H1 (cell line): Measurements from ENCODE around the gene TUBB4B. TPM values are rescaled to one million over a fixed set of nuclear protein-coding genes. Genes with fewer than 3 reads are reported as not detected.
"Not testable (repeated sequence)": the region's sequence is repeated elsewhere in the genome, so short reads cannot be mapped to it uniquely, and the experiment has no call there.

ENCODE experiments used
- CTCF ChIA-PET: fragments of 300-600 bp; sonication (Branson Sonifier 250); formaldehyde crosslinking; loops from one replicate; lab custom pipeline; 2021; ENCODE audit not compliant: partially characterized antibody; lab: Charles Lee
- POLR2A ChIA-PET: fragments of 300-600 bp; sonication (Branson Sonifier 250); formaldehyde crosslinking; loops from one replicate; lab custom pipeline; 2021; ENCODE audit warnings: inconsistent platforms; ENCODE audit not compliant: partially characterized antibody; lab: Charles Lee
- DNase-seq, 2 experiments: peaks; one replicate each; pipeline versions ENCODE4 v3.0.0 to v3.0.0-alpha.2; 2010 to 2022; ENCODE audit warnings: low spot score in 2 of 2, low read depth in 1 of 2, mixed read lengths in 1 of 2
- FAIRE-seq: peaks from 2 replicates; lab custom pipeline; 2011; peaks lifted over from hg19 to GRCh38; lab: Jason Lieb, UNC
- H2AFZ ChIP-seq: 2 replicates; pipeline ENCODE4 v1.8.1; 2012; ENCODE audit warnings: low read length, inconsistent platforms
- H2AK5ac ChIP-seq: 2 replicates; pipeline ENCODE4 v1.6.1; 2013; ENCODE audit warnings: low read depth, low read length
- H2BK120ac ChIP-seq: replicated peaks from 2 replicates; pipeline ENCODE3; 2013; ENCODE audit warnings: low read depth, low read length, inconsistent platforms
- H2BK12ac ChIP-seq: 2 replicates; pipeline ENCODE4 v1.6.1; 2013; ENCODE audit warnings: low read depth, low read length
- H2BK15ac ChIP-seq: 2 replicates; pipeline ENCODE4 v1.6.1; 2013; ENCODE audit warnings: low read length
- H2BK20ac ChIP-seq: 2 replicates; pipeline ENCODE4 v1.6.1; 2013; ENCODE audit warnings: low read length
- H2BK5ac ChIP-seq: 2 replicates; pipeline ENCODE4 v1.6.1; 2013; ENCODE audit warnings: low read depth, low read length
- H3K14ac ChIP-seq: 2 replicates; pipeline ENCODE4 v1.6.1; 2013; ENCODE audit warnings: inconsistent platforms; ENCODE audit not compliant: insufficient read length
- H3K18ac ChIP-seq: 2 replicates; pipeline ENCODE4 v1.6.1; 2013; ENCODE audit warnings: low read length; ENCODE audit errors: extremely low read depth
- H3K23ac ChIP-seq: 2 replicates; pipeline ENCODE4 v1.6.1; 2013; ENCODE audit warnings: inconsistent platforms; ENCODE audit not compliant: insufficient read length
- H3K23me2 ChIP-seq: 2 replicates; pipeline ENCODE4 v1.6.1; 2013; ENCODE audit warnings: low read depth, low read length
- H3K27ac ChIP-seq: 2 replicates; pipeline ENCODE4 v1.6.1; 2011; ENCODE audit warnings: low read depth, low read length, inconsistent platforms
- H3K27me3 ChIP-seq, 4 experiments: replicated peaks in 1 of 4; 1 replicate in 1 of 4; 2 replicates in 3 of 4; pipeline versions ENCODE4 v1.6.1 to v1.8.1; 2011 to 2013; ENCODE audit warnings: low read length in 3 of 4, mild to moderate bottlenecking in 3 of 4, inconsistent platforms in 2 of 4, mixed read lengths in 2 of 4, moderate library complexity in 1 of 4; ENCODE audit not compliant: control insufficient read depth in 3 of 4, insufficient read depth in 3 of 4; ENCODE audit errors: extremely low read depth in 1 of 4
- H3K36me3 ChIP-seq, 4 experiments: 2 replicates each; pipeline versions ENCODE4 v1.6.1 to v1.8.1; 2011 to 2013; ENCODE audit warnings: mild to moderate bottlenecking in 4 of 4, low read length in 3 of 4, moderate library complexity in 2 of 4, control low read depth in 1 of 4, inconsistent platforms in 1 of 4; ENCODE audit not compliant: insufficient read depth in 4 of 4, control insufficient read depth in 2 of 4
- H3K4ac ChIP-seq: replicated peaks from 2 replicates; pipeline ENCODE3; 2013; ENCODE audit warnings: low read length, low read depth, mixed read lengths, inconsistent platforms; ENCODE audit not compliant: insufficient read length
- H3K4me1 ChIP-seq, 4 experiments: replicated peaks in 1 of 4; 1 replicate in 1 of 4; 2 replicates in 3 of 4; pipeline versions ENCODE4 v1.6.1 to v1.8.1; 2011 to 2013; ENCODE audit warnings: low read length in 3 of 4, inconsistent platforms in 2 of 4, mixed read lengths in 1 of 4; ENCODE audit not compliant: insufficient read depth in 4 of 4, control insufficient read depth in 3 of 4
- H3K4me2 ChIP-seq, 2 experiments: 2 replicates each; pipeline versions ENCODE4 v1.6.1 to v1.8.1; 2011 to 2013; ENCODE audit warnings: low read depth in 2 of 2, low read length in 2 of 2, control low read depth in 1 of 2, inconsistent platforms in 1 of 2, mild to moderate bottlenecking in 1 of 2; ENCODE audit not compliant: insufficient read depth in 1 of 2
- H3K4me3 ChIP-seq, 4 experiments: fragments of 200-600, 300-600 bp in 1 of 4; sonication (generic), shearing (Covaris generic), sonication (Bioruptor Twin) in 1 of 4; 2 replicates each; pipeline versions ENCODE4 v1.5.1 to v1.8.1; 2011 to 2016; ENCODE audit warnings: low read length in 4 of 4, low read depth in 3 of 4, control low read depth in 2 of 4, inconsistent platforms in 2 of 4, mild to moderate bottlenecking in 2 of 4, mixed read lengths in 1 of 4, moderate library complexity in 1 of 4; ENCODE audit not compliant: insufficient read depth in 2 of 4; ENCODE audit errors: extremely low read depth in 1 of 4
- H3K56ac ChIP-seq: replicated peaks from 2 replicates; pipeline ENCODE3; 2013; ENCODE audit warnings: low read depth, mild to moderate bottlenecking, mixed read lengths, low read length, inconsistent platforms; ENCODE audit not compliant: insufficient read length
- H3K79me1 ChIP-seq: 2 replicates; pipeline ENCODE4 v1.6.1; 2013; ENCODE audit warnings: low read depth, low read length, control low read depth
- H3K79me2 ChIP-seq, 2 experiments: 2 replicates each; pipeline versions ENCODE4 v1.6.1 to v1.8.1; 2012 to 2013; ENCODE audit warnings: low read length in 2 of 2, mild to moderate bottlenecking in 2 of 2, inconsistent platforms in 1 of 2; ENCODE audit not compliant: insufficient read depth in 2 of 2, control insufficient read depth in 1 of 2
- H3K9ac ChIP-seq, 4 experiments: replicated peaks in 1 of 4; 1 replicate in 1 of 4; 2 replicates in 3 of 4; pipeline versions ENCODE4 v1.6.1 to v1.8.1; 2011 to 2013; ENCODE audit warnings: low read depth in 3 of 4, low read length in 3 of 4, control low read depth in 2 of 4, mild to moderate bottlenecking in 2 of 4, moderate library complexity in 2 of 4, inconsistent platforms in 1 of 4; ENCODE audit errors: extremely low read depth in 1 of 4
- H3K9me3 ChIP-seq, 2 experiments: 2 replicates each; pipeline versions ENCODE4 v1.6.1 to v1.8.1; 2012 to 2013; ENCODE audit warnings: mild to moderate bottlenecking in 2 of 2, moderate library complexity in 2 of 2, control low read depth in 1 of 2, inconsistent platforms in 1 of 2, low read depth in 1 of 2, low read length in 1 of 2, mixed read lengths in 1 of 2; ENCODE audit not compliant: insufficient read depth in 2 of 2
- H4K20me1 ChIP-seq, 2 experiments: replicated peaks in 1 of 2; 2 replicates each; pipeline versions ENCODE3 to v1.8.1; 2011 to 2013; ENCODE audit warnings: inconsistent platforms in 2 of 2, low read length in 2 of 2, mild to moderate bottlenecking in 1 of 2; ENCODE audit not compliant: insufficient read depth in 2 of 2, control insufficient read depth in 1 of 2
- H4K5ac ChIP-seq: 2 replicates; pipeline ENCODE4 v1.6.1; 2013; ENCODE audit warnings: low read length, low read depth, mixed read lengths, inconsistent platforms; ENCODE audit not compliant: insufficient read length
- H4K8ac ChIP-seq: 2 replicates; pipeline ENCODE4 v1.8.0; 2013; ENCODE audit warnings: mild to moderate bottlenecking, moderate library complexity, low read length, inconsistent platforms; ENCODE audit not compliant: insufficient read depth; ENCODE audit errors: extremely low read depth
- H4K91ac ChIP-seq: replicated peaks from 2 replicates; pipeline ENCODE3; 2013; ENCODE audit warnings: low read length, mixed read lengths, inconsistent platforms; ENCODE audit not compliant: insufficient read length
- POLR2AphosphoS5 ChIP-seq: IDR thresholded peaks from 2 replicates; pipeline ENCODE4 v1.6.1; 2011; ENCODE audit warnings: low read depth, low read length
- SP1 ChIP-seq: IDR thresholded peaks from 2 replicates; pipeline ENCODE4 v1.6.1; 2011; ENCODE audit warnings: low read depth, low read length
- WGBS, 2 experiments: shearing (Covaris generic) in 1 of 2; methylation state at CpG; one replicate each; pipeline versions ENCODE4 v1.1.6 to v1.1.7; 2013 to 2015; ENCODE audit warnings: low lambda C conversion rate in 2 of 2, mixed read lengths in 2 of 2, inconsistent platforms in 1 of 2, low coverage in 1 of 2, missing lambda C conversion rate in 1 of 2; ENCODE audit not compliant: insufficient replicate concordance in 2 of 2, insufficient coverage in 1 of 2, insufficient read length in 1 of 2; ENCODE audit errors: extremely low coverage in 1 of 2, missing lambda C conversion rate in 1 of 2; 5-methylcytosine and 5-hydroxymethylcytosine counted together
- polyA plus RNA-seq, 7 experiments: library from polyadenylated mRNA; depleted of rRNA in 3 of 7; stranded (reverse) in 5 of 7; unstranded in 2 of 7; fragments of >200 nt in 5 of 7; fragments of 200-250 nt in 2 of 7; gene quantifications; 1 replicate in 5 of 7; 2 replicates in 1 of 7; 4 replicates in 1 of 7; pipeline versions ENCODE4 v1.2.1 to v1.2.3, GENCODE V29; 2011 to 2013; ENCODE audit warnings: missing spikeins in 2 of 7, mixed read lengths in 2 of 7
- total RNA-seq: library from RNA; stranded (reverse); fragmentation: NEBNext Ultra II Directional; extraction: Animal tissue kit (Norgen Biotek cat#: 25700); gene quantifications from 2 replicates; pipeline ENCODE4 v1.2.1, GENCODE V29; 2021

Gene TUBB4B
- total and polyA plus RNA-seq, 2 of the 8 experiments (the other 6 are each of a cell fraction or from before 2014, with no cell fraction given), result 280 to 307 TPM

GRCh38 chr9:137243266-137243625, 2.2 kb downstream of the TUBB4B start:
- H3K4ac ChIP-seq, H3K9ac ChIP-seq, H2BK12ac ChIP-seq, H3K9me3 ChIP-seq, H3K23ac ChIP-seq, H3K4me3 ChIP-seq, H2AK5ac ChIP-seq, H4K91ac ChIP-seq, H2AFZ ChIP-seq, H3K27me3 ChIP-seq, H3K79me1 ChIP-seq, H3K23me2 ChIP-seq, H2BK120ac ChIP-seq, H2BK15ac ChIP-seq, H3K18ac ChIP-seq, H3K4me2 ChIP-seq, H4K5ac ChIP-seq, H3K56ac ChIP-seq, H3K14ac ChIP-seq, DNase-seq, H3K27ac ChIP-seq, H4K8ac ChIP-seq, H2BK20ac ChIP-seq, FAIRE-seq, H2BK5ac ChIP-seq: not testable (repeated sequence)
- POLR2A ChIA-PET, result interaction anchor here (1.1 to 69.9 kb wide), 10 partner anchors 8 to 173 kb away, joined by 3 to 1462 read pairs (median 4); partner anchors contain the start of genes ANAPC2, CYSRT1, NDOR1 and NELFB
- CTCF ChIA-PET, result interaction anchor here (0.6 to 9.1 kb wide), 8 partner anchors 10 to 214 kb away, joined by 3 to 113 read pairs (median 5); partner anchors contain the start of genes CYSRT1, RNF208 and RNF224
- TF ChIP-seq POLR2AphosphoS5, result 0 out of 2 replicates have a peak, but pooled peaks have one; percentile 56
- TF ChIP-seq SP1, result peak; percentile 44; the same call in 1 of the 2 replicates
- peaks cover 17 to 23% of the 10 kb centered on the region in 2 experiments for H4K20me1 ChIP-seq
- H3K79me2 ChIP-seq, result peaks cover 0 to 20% of the 10 kb centered on the region in 2 experiments; a peak in 2 of 4 replicates
- H3K4me1 ChIP-seq, result peaks cover 0 to 20% (median 11%) of the 10 kb centered on the region in 4 experiments; a peak in 5 of 7 replicates
- peaks cover 6 to 18% (median 15%) of the 10 kb centered on the region in 4 experiments; a peak in 7 of 8 replicates for H3K36me3 ChIP-seq
- 99% methylated on average over 18 of the region's 18 CpGs; no CpG with 5 or more reads in 1 of the 2 experiments for WGBS, 2 experiments
